Activated CD8-positive, alpha-beta memory T cell treated with anti-CD3 and anti-CD28 coated beads, Interleukin-2, amount 10 ng/mL, durations not matched to agents 7 days and 5 days (primary cell): ENCODE measurements around the gene TIMMDC1. TPM values are rescaled to one million over a fixed set of nuclear protein-coding genes. Genes with fewer than 3 reads are reported as not detected.

Experiments
- ATAC-seq: fragments of 150-1000 bp; cut with Tn5 transposase; one replicate; pipeline ENCODE4 v1.10.0; 2021; ENCODE audit warnings: moderate library complexity
- CTCF ChIA-PET: fragments of 350-600 bp; sonication (Branson Sonifier 250); formaldehyde crosslinking; loops from one replicate; lab custom pipeline; 2021; ENCODE audit warnings: antibody characterized with exemption; lab: Charles Lee
- DNase-seq: peaks from one replicate; pipeline ENCODE4 v3.0.0-alpha.2; 2020
- H3K27ac Mint-ChIP-seq: one replicate; pipeline ENCODE4 v1.8.0; 2021; ENCODE audit warnings: mild to moderate bottlenecking, mixed read lengths
- H3K27me3 Mint-ChIP-seq: one replicate; pipeline ENCODE4 v1.8.0; 2021; ENCODE audit warnings: mixed read lengths
- H3K36me3 Mint-ChIP-seq: one replicate; pipeline ENCODE4 v1.8.0; 2021; ENCODE audit warnings: mild to moderate bottlenecking, mixed read lengths
- H3K4me1 Mint-ChIP-seq: one replicate; pipeline ENCODE4 v1.8.0; 2021; ENCODE audit warnings: mixed read lengths
- H3K4me3 Mint-ChIP-seq: one replicate; pipeline ENCODE4 v1.8.0; 2021; ENCODE audit warnings: mild to moderate bottlenecking, moderate library complexity, mixed read lengths
- H3K9me3 Mint-ChIP-seq: one replicate; pipeline ENCODE4 v1.8.0; 2022; ENCODE audit warnings: low read depth, mixed read lengths
- total RNA-seq, 2 experiments: library from RNA; stranded (reverse); gene quantifications; one replicate each; pipeline ENCODE4 v1.2.3, GENCODE V29; 2021

Gene TIMMDC1
- total RNA-seq, result 10 to 100 TPM; 69.8 to 82.8 TPM

- CTCF ChIA-PET, result interaction anchor here (0.7 to 3.5 kb wide), 15 partner anchors 9 to 919 kb away, joined by 3 to 12 read pairs (median 3); partner anchors contain the start of genes CD80 and TMEM39A
- H3K27ac Mint-ChIP-seq, result peak within 1 kb of the TSS; percentile 98
- peaks cover 30% of the 10 kb centered on the region for H3K4me1 Mint-ChIP-seq
- H3K4me3 Mint-ChIP-seq, result peak within 1 kb of the TSS; percentile 97
- H3K36me3 Mint-ChIP-seq, result peaks cover 21% of the 10 kb centered on the region
- DNase-seq, result peak; percentile 98
- no peaks in the 10 kb centered on the region for H3K9me3 Mint-ChIP-seq
- ATAC-seq, result peak; percentile 99
- H3K27me3 Mint-ChIP-seq, result no peaks in the 10 kb centered on the region
Observed at GRCh38 chr3:119498186-119499011, at the start of gene TIMMDC1. Gene TIMMDC1 (plus strand): TSS chr3:119498547. CDS start chr3:119498734, 187 bp downstream.

- Mint-ChIP-seq H3K36me3 (peaks cover 53% of the 10 kb centered on the region), H3K27me3 (no peaks in the 10 kb centered on the region), H3K4me1 (peaks cover 7% of the 10 kb centered on the region), H3K9me3 (no peaks in the 10 kb centered on the region), H3K4me3 (no peak overlapping the region), H3K27ac (no peak overlapping the region)
- CTCF ChIA-PET, result no interaction called here
- DNase-seq (no peak), ATAC-seq (no peak)
Observed at GRCh38 chr3:119453822-119454221, 44.5 kb upstream of the TIMMDC1 start.

- Mint-ChIP-seq H3K27ac (no peak overlapping the region), H3K4me3 (no peak overlapping the region), H3K27me3 (no peaks in the 10 kb centered on the region), H3K36me3 (peaks cover 60% of the 10 kb centered on the region), H3K4me1 (peaks cover 18% of the 10 kb centered on the region), H3K9me3 (no peaks in the 10 kb centered on the region)
- DNase-seq (no peak), ATAC-seq (no peak)
- CTCF ChIA-PET, result no interaction called here
Observed at GRCh38 chr3:119456469-119456868, 41.9 kb upstream of the TIMMDC1 start.

- Mint-ChIP-seq H3K4me1 (peaks cover 26% of the 10 kb centered on the region), H3K36me3 (peaks cover 61% of the 10 kb centered on the region), H3K27me3 (no peaks in the 10 kb centered on the region), H3K9me3 (no peaks in the 10 kb centered on the region), H3K27ac (no peak overlapping the region), H3K4me3 (no peak overlapping the region)
- no peak for DNase-seq
- ATAC-seq, result no peak
- CTCF ChIA-PET, result no interaction called here
Observed at GRCh38 chr3:119457246-119457645, 41.1 kb upstream of the TIMMDC1 start.

GRCh38 chr3:119463171-119464169, 34.9 kb upstream of the TIMMDC1 start, which contains the start of gene TMEM39A:
Gene TMEM39A (minus strand): TSS chr3:119463615. CDS start chr3:119462074, 1,541 bp downstream.
- Mint-ChIP-seq H3K4me3 (peak within 1 kb of the TSS; percentile 89), H3K27me3 (peaks cover 2% of the 10 kb centered on the region), H3K4me1 (peaks cover 53% of the 10 kb centered on the region), H3K9me3 (no peaks in the 10 kb centered on the region), H3K36me3 (peaks cover 34% of the 10 kb centered on the region), H3K27ac (peak within 1 kb of the TSS; percentile 98)
- ATAC-seq, result peak; percentile 90
- CTCF ChIA-PET, result interaction anchor here (0.6 to 2.9 kb wide), 14 partner anchors 10 to 581 kb away, joined by 3 to 12 read pairs (median 4); partner anchors contain the start of genes ARHGAP31, B4GALT4, CD80 and COX17
- DNase-seq, result peak; percentile 99

GRCh38 chr3:119468041-119468440, 30.3 kb upstream of the TIMMDC1 start:
- Mint-ChIP-seq H3K27me3 (peaks cover 2% of the 10 kb centered on the region), H3K27ac (peak overlapping the region; percentile 92), H3K9me3 (no peaks in the 10 kb centered on the region), H3K4me1 (peaks cover 55% of the 10 kb centered on the region), H3K36me3 (peaks cover 18% of the 10 kb centered on the region), H3K4me3 (peak overlapping the region; percentile 90)
- CTCF ChIA-PET, result interaction anchor here (0.9 to 1.9 kb wide), 4 partner anchors 17 to 176 kb away, joined by 3 to 6 read pairs (median 3); no protein-coding TSS in a partner anchor
- ATAC-seq, result no peak
- no peak for DNase-seq

GRCh38 chr3:119469418-119470189, 28.7 kb upstream of the TIMMDC1 start:
- Mint-ChIP-seq H3K27me3 (no peaks in the 10 kb centered on the region), H3K36me3 (peaks cover 13% of the 10 kb centered on the region), H3K9me3 (no peaks in the 10 kb centered on the region), H3K4me1 (peaks cover 47% of the 10 kb centered on the region), H3K27ac (peak overlapping the region; percentile 92), H3K4me3 (peak overlapping the region; percentile 90)
- ATAC-seq, result no peak
- CTCF ChIA-PET, result interaction anchor here (0.7 to 1.9 kb wide), 4 partner anchors 25 to 39 kb away, joined by 3 to 6 read pairs (median 4); partner anchors contain the start of gene TIMMDC1
- DNase-seq, result no peak

GRCh38 chr3:119470866-119471265, 27.5 kb upstream of the TIMMDC1 start:
- Mint-ChIP-seq H3K4me3 (no peak overlapping the region), H3K27ac (no peak overlapping the region), H3K27me3 (no peaks in the 10 kb centered on the region), H3K9me3 (no peaks in the 10 kb centered on the region), H3K36me3 (peaks cover 16% of the 10 kb centered on the region), H3K4me1 (peaks cover 41% of the 10 kb centered on the region)
- ATAC-seq (no peak), DNase-seq (no peak)
- CTCF ChIA-PET, result no interaction called here

GRCh38 chr3:119481079-119481478, 17.3 kb upstream of the TIMMDC1 start:
- no peak overlapping the region for H3K27ac Mint-ChIP-seq
- H3K36me3 Mint-ChIP-seq, result peaks cover 32% of the 10 kb centered on the region
- H3K4me1 Mint-ChIP-seq, result no peaks in the 10 kb centered on the region
- CTCF ChIA-PET, result no interaction called here
- DNase-seq, result no peak
- no peak for ATAC-seq
- no peak overlapping the region for H3K4me3 Mint-ChIP-seq
- H3K9me3 Mint-ChIP-seq, result no peaks in the 10 kb centered on the region
- no peaks in the 10 kb centered on the region for H3K27me3 Mint-ChIP-seq

GRCh38 chr3:119483101-119483500, 15.2 kb upstream of the TIMMDC1 start:
- DNase-seq, result no peak
- H3K36me3 Mint-ChIP-seq, result peaks cover 35% of the 10 kb centered on the region
- no peak overlapping the region for H3K4me3 Mint-ChIP-seq
- H3K27ac Mint-ChIP-seq, result no peak overlapping the region
- CTCF ChIA-PET, result no interaction called here
- H3K4me1 Mint-ChIP-seq, result no peaks in the 10 kb centered on the region
- no peaks in the 10 kb centered on the region for H3K27me3 Mint-ChIP-seq
- no peaks in the 10 kb centered on the region for H3K9me3 Mint-ChIP-seq
- ATAC-seq, result no peak

GRCh38 chr3:119485563-119485962, 12.8 kb upstream of the TIMMDC1 start:
- CTCF ChIA-PET, result interaction anchor here (0.9 kb wide), 1 partner anchor 18 kb away, joined by 3 read pairs; no protein-coding TSS in a partner anchor
- ATAC-seq (no peak), DNase-seq (no peak)
- Mint-ChIP-seq H3K4me3 (no peak overlapping the region), H3K27ac (no peak overlapping the region), H3K36me3 (peaks cover 33% of the 10 kb centered on the region), H3K9me3 (no peaks in the 10 kb centered on the region), H3K27me3 (no peaks in the 10 kb centered on the region), H3K4me1 (peaks cover 2% of the 10 kb centered on the region)

GRCh38 chr3:119490153-119490552, 8.2 kb upstream of the TIMMDC1 start:
- Mint-ChIP-seq H3K27me3 (no peaks in the 10 kb centered on the region), H3K9me3 (no peaks in the 10 kb centered on the region), H3K4me1 (peaks cover 2% of the 10 kb centered on the region), H3K27ac (peak overlapping the region; percentile 54), H3K36me3 (peaks cover 45% of the 10 kb centered on the region), H3K4me3 (no peak overlapping the region)
- DNase-seq (no peak), ATAC-seq (no peak)
- CTCF ChIA-PET, result interaction anchor here (1.2 kb wide), 1 partner anchor 191 kb away, joined by 4 read pairs; no protein-coding TSS in a partner anchor
